Lower leg skin (tissue), 3 donors: ENCODE measurements around the gene SAXO1.

Source experiments
- POLR2A ChIP-seq, 2 donors: fragments of 450-650 bp; IDR thresholded peaks; one replicate each; pipeline ENCODE4 v1.6.1; 2016 to 2017; ENCODE audit warnings: antibody characterized with exemption in 2 of 2, mild to moderate bottlenecking in 1 of 2, moderate library complexity in 1 of 2
- TF ChIP-seq, protein P1 (sequence below), 3 donors: fragments of 450-650 bp; IDR thresholded peaks; one replicate each; pipeline ENCODE4 v1.5.1; 2016; ENCODE audit warnings: antibody characterized with exemption in 3 of 3, mild to moderate bottlenecking in 3 of 3, moderate library complexity in 2 of 3

DNA sequence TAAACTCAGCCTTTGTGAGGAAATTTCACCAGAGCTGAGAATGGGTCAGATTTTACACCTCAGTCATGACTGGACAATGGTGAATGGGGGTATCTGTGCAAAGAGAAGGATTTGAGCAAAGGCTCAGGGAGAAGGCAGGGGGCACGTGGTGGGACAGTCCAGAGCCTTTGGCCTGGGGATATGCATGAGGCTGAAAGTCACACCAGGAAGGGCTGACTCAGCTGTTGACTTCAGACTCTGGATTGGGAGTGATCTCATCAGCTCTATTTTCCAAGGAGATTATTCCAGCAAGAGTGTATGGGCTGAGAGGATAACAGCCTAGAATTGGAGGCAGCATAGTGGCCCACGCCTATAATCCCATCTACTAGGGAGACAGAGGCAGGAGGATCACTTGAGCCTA, 53.6 kb downstream of the SAXO1 start:
- TF ChIP-seq, protein P1, sequence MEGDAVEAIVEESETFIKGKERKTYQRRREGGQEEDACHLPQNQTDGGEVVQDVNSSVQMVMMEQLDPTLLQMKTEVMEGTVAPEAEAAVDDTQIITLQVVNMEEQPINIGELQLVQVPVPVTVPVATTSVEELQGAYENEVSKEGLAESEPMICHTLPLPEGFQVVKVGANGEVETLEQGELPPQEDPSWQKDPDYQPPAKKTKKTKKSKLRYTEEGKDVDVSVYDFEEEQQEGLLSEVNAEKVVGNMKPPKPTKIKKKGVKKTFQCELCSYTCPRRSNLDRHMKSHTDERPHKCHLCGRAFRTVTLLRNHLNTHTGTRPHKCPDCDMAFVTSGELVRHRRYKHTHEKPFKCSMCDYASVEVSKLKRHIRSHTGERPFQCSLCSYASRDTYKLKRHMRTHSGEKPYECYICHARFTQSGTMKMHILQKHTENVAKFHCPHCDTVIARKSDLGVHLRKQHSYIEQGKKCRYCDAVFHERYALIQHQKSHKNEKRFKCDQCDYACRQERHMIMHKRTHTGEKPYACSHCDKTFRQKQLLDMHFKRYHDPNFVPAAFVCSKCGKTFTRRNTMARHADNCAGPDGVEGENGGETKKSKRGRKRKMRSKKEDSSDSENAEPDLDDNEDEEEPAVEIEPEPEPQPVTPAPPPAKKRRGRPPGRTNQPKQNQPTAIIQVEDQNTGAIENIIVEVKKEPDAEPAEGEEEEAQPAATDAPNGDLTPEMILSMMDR (IDR thresholded peaks at IDR 0.05): no peak
- TF ChIP-seq POLR2A (IDR thresholded peaks at IDR 0.05): no peak
